ENCODE measurements around the gene KCNK15.

DNA sequence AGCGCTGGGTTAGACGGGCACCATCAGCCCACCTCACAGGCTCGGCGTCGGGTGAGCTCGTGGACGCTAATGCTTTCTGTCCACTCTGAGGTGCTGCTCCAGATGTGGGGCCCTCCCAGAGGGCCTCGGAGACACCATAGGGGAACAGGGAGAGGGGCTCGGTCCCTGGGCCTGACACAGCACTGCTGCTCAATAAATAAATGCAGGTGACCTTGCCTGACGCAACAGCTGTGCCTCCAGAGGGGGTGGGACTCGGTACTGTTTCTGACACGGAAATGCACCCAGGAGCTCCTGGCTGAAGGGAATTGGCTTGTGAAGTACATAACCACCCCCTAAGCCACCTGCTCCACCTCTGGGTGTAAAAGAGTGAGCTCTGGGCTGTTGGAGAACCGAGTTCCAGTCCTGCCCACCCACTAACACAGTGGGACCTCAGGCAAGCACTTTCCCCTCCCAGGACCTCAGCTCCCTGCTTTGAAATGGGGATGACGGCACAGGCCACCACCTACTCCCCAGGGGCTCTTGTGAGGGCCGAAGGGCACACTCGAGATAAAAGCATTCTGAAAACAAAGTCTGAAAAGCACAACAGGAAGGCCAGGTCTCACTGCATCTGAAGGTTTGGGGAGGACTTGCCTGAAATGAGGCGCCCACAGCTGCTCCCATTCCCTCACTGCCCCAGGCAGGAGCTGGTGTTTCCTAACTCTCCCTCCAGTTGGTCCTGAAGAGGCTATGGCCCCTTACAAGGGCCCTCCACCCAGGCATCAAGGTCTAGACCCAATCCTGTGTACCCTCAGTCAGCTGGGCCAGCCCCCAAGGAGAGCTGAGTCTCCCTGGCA lies 6.7 kb downstream of the KCNK15 start:
- TF ChIP-seq POLR2A (IDR thresholded peaks at IDR 0.05; ENCODE audit: low read length) (no peak), GATA1 (IDR thresholded peaks at IDR 0.05; ENCODE audit: low read depth, low read length) (no peak)

All from erythroblast (primary cell).